Measurements from ENCODE around the gene KRTAP9-7. TPM values are rescaled to one million over a fixed set of nuclear protein-coding genes. Genes with fewer than 3 reads are reported as not detected.
"Not testable (repeated sequence)": the region's sequence is repeated elsewhere in the genome, so short reads cannot be mapped to it uniquely, and the experiment has no call there.

KRTAP9-7 gene
- total RNA-seq, 1 experiment from 2014 or later = not detected

- no peak for TF ChIP-seq JAZF1 (CRISPR knock-in tag; IDR thresholded peaks at IDR 0.05)
Observed at GRCh38 chr17:41231731-41232130, 43.8 kb upstream of the KRTAP9-7 start (continued).

GRCh38 chr17:41232399-41233105, 42.9 kb upstream of the KRTAP9-7 start, which contains the start of gene KRTAP9-3:
TSS of gene KRTAP9-3 (plus strand) at chr17:41232449. CDS start at chr17:41232502, 53 bp downstream.
- H3K4me1 Mint-ChIP-seq; H3K4me3 Mint-ChIP-seq; CTCF ChIA-PET; DNase-seq (ENCODE audit: low spot score); ATAC-seq; H3K27ac Mint-ChIP-seq; H3K36me3 Mint-ChIP-seq; H3K9me3 Mint-ChIP-seq; H3K27me3 Mint-ChIP-seq (ENCODE audit: low read depth); POLR2A ChIA-PET: not testable (repeated sequence)
- TF ChIP-seq ZNF423 (CRISPR knock-in tag; IDR thresholded peaks at IDR 0.05) = peak; percentile 74

GRCh38 chr17:41237116-41237515, 38.4 kb upstream of the KRTAP9-7 start:
- ATAC-seq; H3K27me3 Mint-ChIP-seq (ENCODE audit: low read depth); DNase-seq (ENCODE audit: low spot score); POLR2A ChIA-PET; H3K27ac Mint-ChIP-seq; H3K4me1 Mint-ChIP-seq; CTCF ChIA-PET; H3K4me3 Mint-ChIP-seq: not testable (repeated sequence)
- Mint-ChIP-seq H3K9me3 (peaks cover 20% of the 10 kb centered on the region), H3K36me3 (peaks cover 13% of the 10 kb centered on the region)

GRCh38 chr17:41237949-41238437, 37.5 kb upstream of the KRTAP9-7 start, which contains the start of gene KRTAP9-8:
TSS of gene KRTAP9-8 (plus strand) at chr17:41237999. CDS start at chr17:41238052, 53 bp downstream.
- TF ChIP-seq ZNF423 (CRISPR knock-in tag; IDR thresholded peaks at IDR 0.05) = peak; percentile 90
- CTCF ChIA-PET; ATAC-seq; H3K27me3 Mint-ChIP-seq (ENCODE audit: low read depth); H3K4me3 Mint-ChIP-seq; H3K4me1 Mint-ChIP-seq; H3K27ac Mint-ChIP-seq; DNase-seq (ENCODE audit: low spot score); POLR2A ChIA-PET: not testable (repeated sequence)
- peaks cover 13% of the 10 kb centered on the region for H3K36me3 Mint-ChIP-seq
- peaks cover 25% of the 10 kb centered on the region for H3K9me3 Mint-ChIP-seq

- H3K4me1 Mint-ChIP-seq; POLR2A ChIA-PET; H3K9me3 Mint-ChIP-seq; H3K36me3 Mint-ChIP-seq; H3K27me3 Mint-ChIP-seq (ENCODE audit: low read depth); H3K4me3 Mint-ChIP-seq; DNase-seq (ENCODE audit: low spot score); CTCF ChIA-PET; H3K27ac Mint-ChIP-seq; ATAC-seq: not testable (repeated sequence)
Observed at GRCh38 chr17:41246995-41247787, 28.3 kb upstream of the KRTAP9-7 start.

GRCh38 chr17:41249637-41250240, 25.8 kb upstream of the KRTAP9-7 start, which contains the start of gene KRTAP9-4:
TSS of gene KRTAP9-4 (plus strand) at chr17:41249687. CDS start at chr17:41249721, 34 bp downstream.
- CTCF ChIA-PET; H3K27me3 Mint-ChIP-seq (ENCODE audit: low read depth); ATAC-seq; H3K27ac Mint-ChIP-seq; H3K9me3 Mint-ChIP-seq; H3K4me3 Mint-ChIP-seq; H3K4me1 Mint-ChIP-seq; H3K36me3 Mint-ChIP-seq; DNase-seq (ENCODE audit: low spot score); POLR2A ChIA-PET: not testable (repeated sequence)
- TF ChIP-seq ZNF423 (CRISPR knock-in tag; IDR thresholded peaks at IDR 0.05) = peak; percentile 73

- Mint-ChIP-seq H3K9me3 (no peaks in the 10 kb centered on the region), H3K4me1 (0 out of 2 replicates have a peak, but pooled peaks cover 4% of the 10 kb centered on the region), H3K27ac (no peak overlapping the region), H3K27me3 (ENCODE audit: low read depth) (peaks cover 5% of the 10 kb centered on the region), H3K4me3 (no peak overlapping the region), H3K36me3 (no peaks in the 10 kb centered on the region)
- ATAC-seq (no peak), DNase-seq (ENCODE audit: low spot score) (no peak)
- CTCF ChIA-PET = no interaction called here
- POLR2A ChIA-PET = no interaction called here
- no peak for TF ChIP-seq HMGXB4 (CRISPR knock-in tag; IDR thresholded peaks at IDR 0.05)
- no peak for TF ChIP-seq ZBTB43 (CRISPR knock-in tag; IDR thresholded peaks at IDR 0.05)
- no peak for TF ChIP-seq NR2C2 (CRISPR knock-in tag; IDR thresholded peaks at IDR 0.05)
- TF ChIP-seq ZNF317 (CRISPR knock-in tag; IDR thresholded peaks at IDR 0.05; ENCODE audit: borderline replicate concordance, low read depth) = no peak
- TF ChIP-seq FOXP4 (CRISPR knock-in tag; IDR thresholded peaks at IDR 0.05) = no peak
- TF ChIP-seq CDX4 (CRISPR knock-in tag; IDR thresholded peaks at IDR 0.05; ENCODE audit: borderline replicate concordance) = no peak
Observed at GRCh38 chr17:41251261-41251660, 24.2 kb upstream of the KRTAP9-7 start.
